Psoas muscle (tissue), 8 donors: Measurements from ENCODE around the gene ECHDC3. TPM values are rescaled to one million over a fixed set of nuclear protein-coding genes. Genes with fewer than 3 reads are reported as not detected.

Experiments
- ATAC-seq, 4 donors: fragments of 200-7000 bp; cut with Tn5 transposase; one replicate each; pipeline ENCODE4 v1.9.1; 2020; ENCODE audit warnings: moderate library complexity in 3 of 4, mild to moderate bottlenecking in 2 of 4
- DNase-seq, 2 donors: peaks; one replicate each; pipeline ENCODE4 v3.0.0-alpha.2; 2020
- H3K27ac ChIP-seq: fragments of 200-600 bp; one replicate; pipeline ENCODE4 v1.8.0; 2022
- H3K27me3 ChIP-seq, 3 donors: fragments of 200-600 bp in 1 of 3; one replicate each; pipeline versions ENCODE4 v1.6.1 to v1.8.0; 2013 to 2022; ENCODE audit warnings: low read length in 2 of 3, mild to moderate bottlenecking in 2 of 3, moderate library complexity in 1 of 3; ENCODE audit not compliant: insufficient read depth in 3 of 3
- H3K36me3 ChIP-seq, 2 donors: fragments of 200-600 bp in 1 of 2; one replicate each; pipeline versions ENCODE4 v1.6.1 to v1.8.0; 2013 to 2022; ENCODE audit warnings: low read depth in 1 of 2, mild to moderate bottlenecking in 1 of 2, moderate library complexity in 1 of 2; ENCODE audit not compliant: insufficient read depth in 1 of 2
- H3K4me1 ChIP-seq: fragments of 200-600 bp; one replicate; pipeline ENCODE4 v1.8.0; 2022
- H3K4me3 ChIP-seq: fragments of 200-600 bp; one replicate; pipeline ENCODE4 v1.8.0; 2022; ENCODE audit warnings: mild to moderate bottlenecking
- H3K9me3 ChIP-seq: fragments of 200-600 bp; one replicate; pipeline ENCODE4 v1.8.0; 2022
- WGBS, 3 donors: extraction: QIAGEN DNeasy Blood & Tissue Kit; methylation state at CpG; one replicate each; pipeline versions ENCODE4 v1.1.6 to v1.1.7; 2013; 5-methylcytosine and 5-hydroxymethylcytosine counted together
- intact Hi-C, 2 donors: fragments of 100-400 bp; cut with DNase I; formaldehyde crosslinking; loops; one replicate each; pipeline versions ENCODE4 v1.11.0 to v1.14.2; 2022
- polyA plus RNA-seq, 3 donors: library from polyadenylated mRNA; stranded (reverse); fragments of 200-250 nt; gene quantifications; one replicate each; pipeline ENCODE4 v1.2.3, GENCODE V29; 2013
- total RNA-seq, 4 donors: library from RNA; stranded (reverse); fragmentation: NEBNext Ultra II Directional in 2 of 4; extraction: Animal tissue kit (Norgen Biotek cat#: 25700) in 2 of 4; gene quantifications; one replicate each; pipeline versions ENCODE4 v1.2.1 to v1.2.4, GENCODE V29; 2021 to 2023
- TF ChIP-seq, protein P1 (sequence below): fragments of 200-600 bp; IDR thresholded peaks from one replicate; pipeline ENCODE4 v1.8.0; 2022; ENCODE audit warnings: antibody characterized with exemption
- donor health status: healthy with polysubstance abuse.
- donor health status: DM: no; HTN: no; CAD: no; lungs with moderate emphysema.
- donor health status: Bipolar disorder and iron deficiency.
- donor health status: healthy.
- donor health status: DM: yes; HTN: yes; CAD: no.
- donor health status: DM: no; HTN: no; CAD: no.
- donor health status: DM: no; HTN: no; CAD: no.
- donor health status: DM: yes; HTN: yes; CAD: no.

The ECHDC3 gene
- total and polyA plus RNA-seq, 7 donors, result 39.9 to 146 (median 66.9) TPM

DNA sequence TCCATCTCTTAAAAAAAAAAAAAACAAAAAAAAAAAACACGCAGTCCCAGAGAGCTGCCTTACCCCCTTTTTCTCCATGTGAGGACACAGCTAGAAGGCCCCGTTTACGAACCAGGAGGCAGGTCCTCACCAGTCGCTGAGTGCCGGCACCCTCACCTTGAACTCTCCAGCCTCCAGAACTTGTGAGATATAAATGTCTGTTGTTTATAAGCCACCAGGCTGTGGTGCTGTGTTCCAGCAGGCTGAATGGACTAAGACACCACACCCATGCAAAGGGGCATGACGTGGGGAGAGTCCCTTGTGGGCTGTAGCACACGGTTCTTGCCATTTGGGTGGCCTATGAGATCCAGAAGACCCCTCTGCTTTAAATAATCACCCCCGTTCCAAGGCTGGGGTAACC lies 17.2 kb downstream of the ECHDC3 start:
- Histone ChIP-seq H3K27ac (no peak overlapping the region), H3K4me3 (no peak overlapping the region), H3K9me3 (no peaks in the 10 kb centered on the region), H3K4me1 (peaks cover 27% of the 10 kb centered on the region), H3K27me3 (no peaks in the 10 kb centered on the region), H3K36me3 (peaks cover 3 to 67% of the 10 kb centered on the region in 2 donors)
- intact Hi-C loops, result loop anchor here (2.0 to 5.0 kb wide), 2 partner anchors 242 to 245 kb away; no protein-coding TSS in a partner anchor
- TF ChIP-seq, protein P1, sequence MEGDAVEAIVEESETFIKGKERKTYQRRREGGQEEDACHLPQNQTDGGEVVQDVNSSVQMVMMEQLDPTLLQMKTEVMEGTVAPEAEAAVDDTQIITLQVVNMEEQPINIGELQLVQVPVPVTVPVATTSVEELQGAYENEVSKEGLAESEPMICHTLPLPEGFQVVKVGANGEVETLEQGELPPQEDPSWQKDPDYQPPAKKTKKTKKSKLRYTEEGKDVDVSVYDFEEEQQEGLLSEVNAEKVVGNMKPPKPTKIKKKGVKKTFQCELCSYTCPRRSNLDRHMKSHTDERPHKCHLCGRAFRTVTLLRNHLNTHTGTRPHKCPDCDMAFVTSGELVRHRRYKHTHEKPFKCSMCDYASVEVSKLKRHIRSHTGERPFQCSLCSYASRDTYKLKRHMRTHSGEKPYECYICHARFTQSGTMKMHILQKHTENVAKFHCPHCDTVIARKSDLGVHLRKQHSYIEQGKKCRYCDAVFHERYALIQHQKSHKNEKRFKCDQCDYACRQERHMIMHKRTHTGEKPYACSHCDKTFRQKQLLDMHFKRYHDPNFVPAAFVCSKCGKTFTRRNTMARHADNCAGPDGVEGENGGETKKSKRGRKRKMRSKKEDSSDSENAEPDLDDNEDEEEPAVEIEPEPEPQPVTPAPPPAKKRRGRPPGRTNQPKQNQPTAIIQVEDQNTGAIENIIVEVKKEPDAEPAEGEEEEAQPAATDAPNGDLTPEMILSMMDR, result no peak
- DNase-seq, result no peak
- ATAC-seq, result no peak
- WGBS, 3 donors, result 89 to 93% (median 92%) methylated on average over 8 of the region's 8 CpGs

DNA sequence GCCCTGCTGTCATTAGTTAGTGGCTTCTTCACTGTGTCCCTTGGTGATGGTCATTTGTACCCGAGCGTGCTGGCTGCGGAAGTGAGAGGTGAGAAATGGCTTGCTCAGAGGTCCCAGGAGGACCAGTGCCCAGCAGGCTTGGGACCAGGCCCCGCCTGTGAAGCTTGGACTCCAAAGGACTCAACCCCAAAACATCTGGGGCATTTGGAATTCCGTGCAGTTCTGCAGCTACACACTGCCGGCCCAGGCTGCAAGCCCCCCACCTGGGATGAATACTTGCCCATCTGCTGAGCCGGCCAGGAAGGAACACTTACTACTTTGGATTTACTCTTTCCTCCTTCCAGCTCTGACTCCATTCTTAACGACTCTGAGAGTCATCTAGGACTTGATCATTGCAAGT lies 18.0 kb downstream of the ECHDC3 start:
- peaks cover 27% of the 10 kb centered on the region for H3K4me1 ChIP-seq
- intact Hi-C loops, result no loop called here

DNA sequence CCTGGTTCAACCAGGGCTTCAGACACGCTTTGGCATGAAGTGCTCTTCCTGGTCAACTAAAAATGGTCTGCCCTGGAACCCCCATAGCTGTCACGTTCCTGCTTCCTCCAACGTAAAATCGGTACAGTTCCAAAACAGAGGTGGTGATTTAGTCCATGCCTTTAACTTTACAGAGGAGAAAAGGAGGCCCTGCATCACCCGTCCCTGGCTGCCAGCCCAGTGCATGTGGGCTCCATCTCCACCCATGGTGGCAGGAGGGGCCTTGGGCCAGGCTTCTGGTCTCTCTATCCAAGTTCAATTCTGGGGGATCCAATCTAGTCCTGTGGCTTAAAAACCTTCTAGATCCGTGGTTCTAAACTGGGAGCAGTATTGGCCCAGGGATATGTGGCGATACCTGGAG lies 18.7 kb downstream of the ECHDC3 start:
- intact Hi-C loops, result no loop called here
- H3K27me3 ChIP-seq, result no peaks in the 10 kb centered on the region
- H3K36me3 ChIP-seq, result peaks cover 0 to 76% of the 10 kb centered on the region in 2 donors
- no peak for ATAC-seq
- no peaks in the 10 kb centered on the region for H3K9me3 ChIP-seq
- H3K27ac ChIP-seq, result no peak overlapping the region
- H3K4me3 ChIP-seq, result no peak overlapping the region
- no peak for DNase-seq
- WGBS, 3 donors, result 51 to 63% (median 56%) methylated on average over 7 of the region's 7 CpGs
- TF ChIP-seq, protein P1, result no peak
- H3K4me1 ChIP-seq, result peaks cover 27% of the 10 kb centered on the region

More for the DNA sequence above, 18.0 kb downstream of the ECHDC3 start:
- H3K4me3 ChIP-seq, result no peak overlapping the region
- no peak for DNase-seq
- ATAC-seq, result no peak
- peaks cover 0 to 71% of the 10 kb centered on the region in 2 donors for H3K36me3 ChIP-seq
- TF ChIP-seq, protein P1, result no peak
- H3K27me3 ChIP-seq, result no peaks in the 10 kb centered on the region
- no peaks in the 10 kb centered on the region for H3K9me3 ChIP-seq
- H3K27ac ChIP-seq, result no peak overlapping the region
- 79 to 85% (median 85%) methylated on average over 8 of the region's 8 CpGs for WGBS, 3 donors

DNA sequence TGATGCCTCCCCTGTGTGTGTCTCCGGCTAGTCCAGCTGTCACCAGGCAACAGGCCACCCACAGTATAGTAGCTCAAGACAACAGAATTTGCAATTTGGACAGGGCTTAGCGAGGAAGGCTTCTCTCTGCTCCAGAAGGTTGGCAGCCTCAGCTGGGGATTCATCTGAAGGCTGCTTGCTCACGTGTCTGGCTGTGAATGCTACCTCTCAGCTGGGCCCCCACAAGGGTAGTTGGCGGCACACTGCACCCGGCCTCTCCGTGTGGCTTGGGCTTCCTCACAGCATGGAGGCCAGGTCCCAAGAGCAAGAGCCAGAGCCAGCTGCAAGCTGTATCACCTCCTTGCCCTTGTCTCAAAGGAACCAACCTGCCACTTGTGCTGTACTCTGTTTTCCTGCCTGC lies 19.2 kb downstream of the ECHDC3 start:
- peaks cover 0 to 75% of the 10 kb centered on the region in 2 donors for H3K36me3 ChIP-seq
- H3K27ac ChIP-seq, result no peak overlapping the region
- H3K9me3 ChIP-seq, result no peaks in the 10 kb centered on the region
- H3K4me3 ChIP-seq, result no peak overlapping the region
- no peak for ATAC-seq
- TF ChIP-seq, protein P1, result no peak
- DNase-seq, result no peak
- peaks cover 23% of the 10 kb centered on the region for H3K4me1 ChIP-seq
- WGBS, 3 donors, result 91 to 95% (median 94%) methylated on average over 6 of the region's 6 CpGs
- H3K27me3 ChIP-seq, result no peaks in the 10 kb centered on the region
- intact Hi-C loops, result no loop called here
